H1 (cell line): ENCODE results near the gene LPP. TPM values are rescaled to one million over a fixed set of nuclear protein-coding genes. Genes with fewer than 3 reads are reported as not detected.

Experiments
- BACH1 ChIP-seq: IDR thresholded peaks from 2 replicates; pipeline ENCODE4 v1.6.1; 2012; ENCODE audit warnings: low read length, improper control_type of control experiment
- BRCA1 ChIP-seq: IDR thresholded peaks from 2 replicates; pipeline ENCODE4 v1.6.1; 2012; ENCODE audit warnings: low read depth, low read length, improper control_type of control experiment
- NANOG ChIP-seq: IDR thresholded peaks from 2 replicates; pipeline ENCODE4 v1.6.1; 2011; ENCODE audit warnings: low read length, low read depth, mild to moderate bottlenecking, inconsistent platforms; ENCODE audit not compliant: insufficient read depth, poor library complexity, severe bottlenecking
- RXRA ChIP-seq: IDR thresholded peaks from 2 replicates; pipeline ENCODE4 v1.6.1; 2011; ENCODE audit warnings: low read depth, mild to moderate bottlenecking, low read length, moderate library complexity; ENCODE audit not compliant: insufficient read depth
- SAP30 ChIP-seq: fragments of 300-600 bp; sonication (generic); IDR thresholded peaks from 2 replicates; pipeline ENCODE4 v1.7.1; 2012; ENCODE audit warnings: low read length, moderate library complexity, mild to moderate bottlenecking, inconsistent platforms; ENCODE audit not compliant: insufficient read depth, insufficient replicate concordance
- SIN3A ChIP-seq, 2 experiments: IDR thresholded peaks in 1 of 2; conservative IDR thresholded peaks in 1 of 2; 2 replicates each; pipeline ENCODE4 v1.6.1; 2011 to 2012; ENCODE audit warnings: low read length in 2 of 2, improper control_type of control experiment in 1 of 2, low read depth in 1 of 2, mild to moderate bottlenecking in 1 of 2
- SRF ChIP-seq: IDR thresholded peaks from 2 replicates; pipeline ENCODE4 v1.6.1; 2011; ENCODE audit warnings: mild to moderate bottlenecking, low read depth, low read length, moderate library complexity
- TAF7 ChIP-seq: optimal IDR thresholded peaks from 2 replicates; pipeline ENCODE3; 2011; ENCODE audit warnings: low read depth, mild to moderate bottlenecking, inconsistent platforms, low read length, moderate library complexity, borderline replicate concordance
- YY1 ChIP-seq: IDR thresholded peaks from 2 replicates; pipeline ENCODE4 v1.6.1; 2011; ENCODE audit warnings: low read depth, mild to moderate bottlenecking, low read length
- polyA plus RNA-seq, 7 experiments: library from polyadenylated mRNA; depleted of rRNA in 3 of 7; stranded (reverse) in 5 of 7; unstranded in 2 of 7; fragments of >200 nt in 5 of 7; fragments of 200-250 nt in 2 of 7; gene quantifications; 1 replicate in 5 of 7; 2 replicates in 1 of 7; 4 replicates in 1 of 7; pipeline versions ENCODE4 v1.2.1 to v1.2.3, GENCODE V29; 2011 to 2013; ENCODE audit warnings: missing spikeins in 2 of 7, mixed read lengths in 2 of 7
- total RNA-seq: library from RNA; stranded (reverse); fragmentation: NEBNext Ultra II Directional; extraction: Animal tissue kit (Norgen Biotek cat#: 25700); gene quantifications from 2 replicates; pipeline ENCODE4 v1.2.1, GENCODE V29; 2021
- TF ChIP-seq, protein P1 (sequence below): fragments of 300-600 bp; sonication (generic); IDR thresholded peaks from 2 replicates; pipeline ENCODE4 v1.7.1; 2012; ENCODE audit warnings: low read length, moderate library complexity, mild to moderate bottlenecking, inconsistent platforms; ENCODE audit not compliant: insufficient replicate concordance

LPP gene
- total and polyA plus RNA-seq, 2 of the 8 experiments (the other 6 are each of a cell fraction or from before 2014, with no cell fraction given), result 10.0 to 53.3 TPM

GRCh38 chr3:188184649-188185048, 30.7 kb downstream of the LPP start (continued):
- TF ChIP-seq, protein P1, sequence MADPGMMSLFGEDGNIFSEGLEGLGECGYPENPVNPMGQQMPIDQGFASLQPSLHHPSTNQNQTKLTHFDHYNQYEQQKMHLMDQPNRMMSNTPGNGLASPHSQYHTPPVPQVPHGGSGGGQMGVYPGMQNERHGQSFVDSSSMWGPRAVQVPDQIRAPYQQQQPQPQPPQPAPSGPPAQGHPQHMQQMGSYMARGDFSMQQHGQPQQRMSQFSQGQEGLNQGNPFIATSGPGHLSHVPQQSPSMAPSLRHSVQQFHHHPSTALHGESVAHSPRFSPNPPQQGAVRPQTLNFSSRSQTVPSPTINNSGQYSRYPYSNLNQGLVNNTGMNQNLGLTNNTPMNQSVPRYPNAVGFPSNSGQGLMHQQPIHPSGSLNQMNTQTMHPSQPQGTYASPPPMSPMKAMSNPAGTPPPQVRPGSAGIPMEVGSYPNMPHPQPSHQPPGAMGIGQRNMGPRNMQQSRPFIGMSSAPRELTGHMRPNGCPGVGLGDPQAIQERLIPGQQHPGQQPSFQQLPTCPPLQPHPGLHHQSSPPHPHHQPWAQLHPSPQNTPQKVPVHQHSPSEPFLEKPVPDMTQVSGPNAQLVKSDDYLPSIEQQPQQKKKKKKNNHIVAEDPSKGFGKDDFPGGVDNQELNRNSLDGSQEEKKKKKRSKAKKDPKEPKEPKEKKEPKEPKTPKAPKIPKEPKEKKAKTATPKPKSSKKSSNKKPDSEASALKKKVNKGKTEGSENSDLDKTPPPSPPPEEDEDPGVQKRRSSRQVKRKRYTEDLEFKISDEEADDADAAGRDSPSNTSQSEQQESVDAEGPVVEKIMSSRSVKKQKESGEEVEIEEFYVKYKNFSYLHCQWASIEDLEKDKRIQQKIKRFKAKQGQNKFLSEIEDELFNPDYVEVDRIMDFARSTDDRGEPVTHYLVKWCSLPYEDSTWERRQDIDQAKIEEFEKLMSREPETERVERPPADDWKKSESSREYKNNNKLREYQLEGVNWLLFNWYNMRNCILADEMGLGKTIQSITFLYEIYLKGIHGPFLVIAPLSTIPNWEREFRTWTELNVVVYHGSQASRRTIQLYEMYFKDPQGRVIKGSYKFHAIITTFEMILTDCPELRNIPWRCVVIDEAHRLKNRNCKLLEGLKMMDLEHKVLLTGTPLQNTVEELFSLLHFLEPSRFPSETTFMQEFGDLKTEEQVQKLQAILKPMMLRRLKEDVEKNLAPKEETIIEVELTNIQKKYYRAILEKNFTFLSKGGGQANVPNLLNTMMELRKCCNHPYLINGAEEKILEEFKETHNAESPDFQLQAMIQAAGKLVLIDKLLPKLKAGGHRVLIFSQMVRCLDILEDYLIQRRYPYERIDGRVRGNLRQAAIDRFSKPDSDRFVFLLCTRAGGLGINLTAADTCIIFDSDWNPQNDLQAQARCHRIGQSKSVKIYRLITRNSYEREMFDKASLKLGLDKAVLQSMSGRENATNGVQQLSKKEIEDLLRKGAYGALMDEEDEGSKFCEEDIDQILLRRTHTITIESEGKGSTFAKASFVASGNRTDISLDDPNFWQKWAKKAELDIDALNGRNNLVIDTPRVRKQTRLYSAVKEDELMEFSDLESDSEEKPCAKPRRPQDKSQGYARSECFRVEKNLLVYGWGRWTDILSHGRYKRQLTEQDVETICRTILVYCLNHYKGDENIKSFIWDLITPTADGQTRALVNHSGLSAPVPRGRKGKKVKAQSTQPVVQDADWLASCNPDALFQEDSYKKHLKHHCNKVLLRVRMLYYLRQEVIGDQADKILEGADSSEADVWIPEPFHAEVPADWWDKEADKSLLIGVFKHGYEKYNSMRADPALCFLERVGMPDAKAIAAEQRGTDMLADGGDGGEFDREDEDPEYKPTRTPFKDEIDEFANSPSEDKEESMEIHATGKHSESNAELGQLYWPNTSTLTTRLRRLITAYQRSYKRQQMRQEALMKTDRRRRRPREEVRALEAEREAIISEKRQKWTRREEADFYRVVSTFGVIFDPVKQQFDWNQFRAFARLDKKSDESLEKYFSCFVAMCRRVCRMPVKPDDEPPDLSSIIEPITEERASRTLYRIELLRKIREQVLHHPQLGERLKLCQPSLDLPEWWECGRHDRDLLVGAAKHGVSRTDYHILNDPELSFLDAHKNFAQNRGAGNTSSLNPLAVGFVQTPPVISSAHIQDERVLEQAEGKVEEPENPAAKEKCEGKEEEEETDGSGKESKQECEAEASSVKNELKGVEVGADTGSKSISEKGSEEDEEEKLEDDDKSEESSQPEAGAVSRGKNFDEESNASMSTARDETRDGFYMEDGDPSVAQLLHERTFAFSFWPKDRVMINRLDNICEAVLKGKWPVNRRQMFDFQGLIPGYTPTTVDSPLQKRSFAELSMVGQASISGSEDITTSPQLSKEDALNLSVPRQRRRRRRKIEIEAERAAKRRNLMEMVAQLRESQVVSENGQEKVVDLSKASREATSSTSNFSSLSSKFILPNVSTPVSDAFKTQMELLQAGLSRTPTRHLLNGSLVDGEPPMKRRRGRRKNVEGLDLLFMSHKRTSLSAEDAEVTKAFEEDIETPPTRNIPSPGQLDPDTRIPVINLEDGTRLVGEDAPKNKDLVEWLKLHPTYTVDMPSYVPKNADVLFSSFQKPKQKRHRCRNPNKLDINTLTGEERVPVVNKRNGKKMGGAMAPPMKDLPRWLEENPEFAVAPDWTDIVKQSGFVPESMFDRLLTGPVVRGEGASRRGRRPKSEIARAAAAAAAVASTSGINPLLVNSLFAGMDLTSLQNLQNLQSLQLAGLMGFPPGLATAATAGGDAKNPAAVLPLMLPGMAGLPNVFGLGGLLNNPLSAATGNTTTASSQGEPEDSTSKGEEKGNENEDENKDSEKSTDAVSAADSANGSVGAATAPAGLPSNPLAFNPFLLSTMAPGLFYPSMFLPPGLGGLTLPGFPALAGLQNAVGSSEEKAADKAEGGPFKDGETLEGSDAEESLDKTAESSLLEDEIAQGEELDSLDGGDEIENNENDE, result no peak
- TF ChIP-seq SRF (no peak), RXRA (no peak), BRCA1 (no peak), SAP30 (no peak), BACH1 (no peak), NANOG (no peak), YY1 (no peak), TAF7 (no peak), SIN3A (conservative IDR thresholded peaks at IDR 0.05 in 1 of 2, IDR thresholded peaks at IDR 0.05 in 1 of 2; ENCODE audit: low read depth in 1 of 2, low read length in 2 of 2) (no peak)
- TF ChIP-seq, all 59 proteins: peak for 0
